Mucosa of rectum (tissue), 2 donors: Measurements from ENCODE around the gene CFAP119.

Experiments used
- H3K27ac ChIP-seq, 2 donors: one replicate each; pipeline ENCODE4 v1.7.0; 2013; ENCODE audit warnings: inconsistent platforms in 2 of 2, low read depth in 2 of 2, low read length in 2 of 2
- H3K27me3 ChIP-seq, 2 donors: one replicate each; pipeline ENCODE4 v1.7.0; 2013; ENCODE audit warnings: low read length in 2 of 2; ENCODE audit not compliant: control insufficient read depth in 2 of 2, insufficient read depth in 2 of 2
- H3K36me3 ChIP-seq, 2 donors: one replicate each; pipeline ENCODE4 v1.7.0; 2013; ENCODE audit warnings: low read length in 2 of 2; ENCODE audit not compliant: control insufficient read depth in 2 of 2, insufficient read depth in 2 of 2
- H3K4me1 ChIP-seq, 2 donors: one replicate each; pipeline ENCODE4 v1.7.0; 2013; ENCODE audit warnings: low read length in 2 of 2, mild to moderate bottlenecking in 1 of 2; ENCODE audit not compliant: control insufficient read depth in 2 of 2, insufficient read depth in 2 of 2
- H3K4me3 ChIP-seq, 2 donors: one replicate each; pipeline ENCODE4 v1.7.0; 2013; ENCODE audit warnings: low read length in 2 of 2
- H3K9ac ChIP-seq, 2 donors: one replicate each; pipeline ENCODE4 v1.7.0; 2013; ENCODE audit warnings: low read length in 2 of 2, low read depth in 1 of 2, mild to moderate bottlenecking in 1 of 2
- H3K9me3 ChIP-seq, 2 donors: one replicate each; pipeline ENCODE4 v1.7.0; 2013; ENCODE audit warnings: low read length in 2 of 2; ENCODE audit not compliant: control insufficient read depth in 2 of 2
- donor health status: healthy.
- donor health status: Normal muscosa, but diverticular disease.

Gene CFAP119

GRCh38 chr16:30761427-30761927 is 385 bp downstream of the CFAP119 start:
- Histone ChIP-seq H3K9ac (peak overlapping the region; percentile 60 to 63), H3K27me3 (no peaks in the 10 kb centered on the region), H3K27ac (peak overlapping the region; percentile 29 to 58), H3K4me3 (peak overlapping the region; percentile 84 to 99), H3K36me3 (peaks cover 40 to 41% of the 10 kb centered on the region in 2 donors), H3K9me3 (no peaks in the 10 kb centered on the region), H3K4me1 (peaks cover 24 to 26% of the 10 kb centered on the region in 2 donors)

- no peaks in the 10 kb centered on the region for H3K9me3 ChIP-seq
- H3K36me3 ChIP-seq, result peaks cover 40% of the 10 kb centered on the region in 2 donors
- peaks cover 24 to 26% of the 10 kb centered on the region in 2 donors for H3K4me1 ChIP-seq
- H3K9ac ChIP-seq, result peak overlapping the region in 1 of 2 donors; percentile 63
- H3K4me3 ChIP-seq, result peak overlapping the region; percentile 84 to 99
- H3K27ac ChIP-seq, result no peak overlapping the region
- no peaks in the 10 kb centered on the region for H3K27me3 ChIP-seq
Observed at GRCh38 chr16:30760577-30761426, 1.1 kb downstream of the CFAP119 start.

GRCh38 chr16:30760001-30760559 is 1.8 kb downstream of the CFAP119 start:
- H3K9ac ChIP-seq, result no peak overlapping the region
- no peaks in the 10 kb centered on the region for H3K27me3 ChIP-seq
- no peaks in the 10 kb centered on the region for H3K9me3 ChIP-seq
- H3K36me3 ChIP-seq, result peaks cover 34 to 35% of the 10 kb centered on the region in 2 donors
- H3K27ac ChIP-seq, result no peak overlapping the region
- H3K4me1 ChIP-seq, result peaks cover 24 to 26% of the 10 kb centered on the region in 2 donors
- no peak overlapping the region for H3K4me3 ChIP-seq

GRCh38 chr16:30758988-30759491 is 2.8 kb downstream of the CFAP119 start:
- Histone ChIP-seq H3K9ac (no peak overlapping the region), H3K4me1 (peaks cover 24 to 26% of the 10 kb centered on the region in 2 donors), H3K27ac (peak overlapping the region; percentile 34 to 42), H3K27me3 (no peaks in the 10 kb centered on the region), H3K4me3 (no peak overlapping the region), H3K36me3 (peaks cover 24 to 30% of the 10 kb centered on the region in 2 donors), H3K9me3 (no peaks in the 10 kb centered on the region)

- Histone ChIP-seq H3K4me1 (peaks cover 13% of the 10 kb centered on the region in 2 donors), H3K9me3 (no peaks in the 10 kb centered on the region), H3K36me3 (peaks cover 29 to 37% of the 10 kb centered on the region in 2 donors), H3K27me3 (no peaks in the 10 kb centered on the region), H3K9ac (no peak overlapping the region), H3K27ac (no peak overlapping the region), H3K4me3 (no peak overlapping the region)
Observed at GRCh38 chr16:30757316-30757715, 4.5 kb downstream of the CFAP119 start.

- Histone ChIP-seq H3K4me1 (peaks cover 11 to 13% of the 10 kb centered on the region in 2 donors), H3K9me3 (no peaks in the 10 kb centered on the region), H3K27me3 (no peaks in the 10 kb centered on the region), H3K9ac (no peak overlapping the region), H3K36me3 (peaks cover 29 to 39% of the 10 kb centered on the region in 2 donors), H3K27ac (no peak overlapping the region), H3K4me3 (no peak overlapping the region)
Observed at GRCh38 chr16:30756781-30757100, 5.1 kb downstream of the CFAP119 start.

GRCh38 chr16:30755955-30756780 is 5.7 kb downstream of the CFAP119 start:
- no peaks in the 10 kb centered on the region for H3K27me3 ChIP-seq
- no peak overlapping the region for H3K27ac ChIP-seq
- H3K4me3 ChIP-seq, result no peak overlapping the region
- peaks cover 6 to 9% of the 10 kb centered on the region in 2 donors for H3K4me1 ChIP-seq
- peaks cover 34 to 44% of the 10 kb centered on the region in 2 donors for H3K36me3 ChIP-seq
- H3K9me3 ChIP-seq, result no peaks in the 10 kb centered on the region
- no peak overlapping the region for H3K9ac ChIP-seq

GRCh38 chr16:30753596-30753995 is 8.3 kb downstream of the CFAP119 start:
- Histone ChIP-seq H3K4me3 (no peak overlapping the region), H3K36me3 (peaks cover 36 to 49% of the 10 kb centered on the region in 2 donors), H3K9ac (no peak overlapping the region), H3K27me3 (no peaks in the 10 kb centered on the region), H3K9me3 (no peaks in the 10 kb centered on the region), H3K4me1 (no peaks in the 10 kb centered on the region), H3K27ac (no peak overlapping the region)

- Histone ChIP-seq H3K36me3 (peaks cover 21 to 36% of the 10 kb centered on the region in 2 donors), H3K4me3 (no peak overlapping the region), H3K27ac (no peak overlapping the region), H3K9ac (no peak overlapping the region), H3K9me3 (no peaks in the 10 kb centered on the region), H3K4me1 (peaks cover 13 to 16% of the 10 kb centered on the region in 2 donors), H3K27me3 (no peaks in the 10 kb centered on the region)
Observed at GRCh38 chr16:30750876-30751465, 10.9 kb downstream of the CFAP119 start.
